G401 (cell line): ENCODE results near the gene TMEM100. TPM values are rescaled to one million over a fixed set of nuclear protein-coding genes. Genes with fewer than 3 reads are reported as not detected.
"Not testable (repeated sequence)": the region's sequence is repeated elsewhere in the genome, so short reads cannot be mapped to it uniquely, and the experiment has no call there.

Experiments
- DNase-seq: peaks from one replicate; pipeline ENCODE4 v3.0.0-alpha.2; 2015; ENCODE audit warnings: low spot score
- in situ Hi-C: cut with HindIII; loops from 2 replicates; pipeline ENCODE4 v1.10.0; 2016; ENCODE audit warnings: low sequenced_read_pairs, mixed read lengths
- total RNA-seq: library from RNA; depleted of rRNA; stranded (reverse); fragments of >200 nt; shearing (Covaris generic); gene quantifications from 2 replicates; pipeline ENCODE4 v1.2.3, GENCODE V29; 2014

Gene TMEM100
- total RNA-seq, 1 experiment from 2014 or later, result not detected

GRCh38 chr17:55694286-55694910 is 28.3 kb downstream of the TMEM100 start:
- DNase-seq, result no peak
- in situ Hi-C loops, result no loop called here

GRCh38 chr17:55693254-55694216 is 29.1 kb downstream of the TMEM100 start:
- DNase-seq, result no peak
- in situ Hi-C loops, result no loop called here

GRCh38 chr17:55692276-55692675 is 30.4 kb downstream of the TMEM100 start:
- in situ Hi-C loops, result no loop called here

GRCh38 chr17:55691666-55692065 is 31.0 kb downstream of the TMEM100 start:
- DNase-seq, result no peak
- in situ Hi-C loops, result no loop called here

More at GRCh38 chr17:55692276-55692675, 30.4 kb downstream of the TMEM100 start:
- DNase-seq, result no peak

- in situ Hi-C loops, result no loop called here
These were observed 32.6 kb downstream of the TMEM100 start for GRCh38 chr17:55690105-55690508.

GRCh38 chr17:55689672-55690071 is 33.0 kb downstream of the TMEM100 start:
- in situ Hi-C loops, result no loop called here

More at GRCh38 chr17:55690105-55690508, 32.6 kb downstream of the TMEM100 start:
- no peak for DNase-seq

GRCh38 chr17:55688057-55688456 is 34.6 kb downstream of the TMEM100 start:
- in situ Hi-C loops, result no loop called here
- DNase-seq, result no peak

More at GRCh38 chr17:55689672-55690071, 33.0 kb downstream of the TMEM100 start:
- DNase-seq, result no peak

- in situ Hi-C loops, result no loop called here
These were observed 35.6 kb downstream of the TMEM100 start for GRCh38 chr17:55687037-55687436.

GRCh38 chr17:55683550-55684315 is 38.9 kb downstream of the TMEM100 start:
- in situ Hi-C loops, result no loop called here
- DNase-seq, result no peak

More at GRCh38 chr17:55687037-55687436, 35.6 kb downstream of the TMEM100 start:
- no peak for DNase-seq

- in situ Hi-C loops, result no loop called here
- DNase-seq, result no peak
These were observed 41.3 kb downstream of the TMEM100 start for GRCh38 chr17:55681342-55681700.

GRCh38 chr17:55680686-55681341 is 41.9 kb downstream of the TMEM100 start:
- in situ Hi-C loops, result no loop called here
- DNase-seq, result no peak

- in situ Hi-C loops, result no loop called here
- DNase-seq, result no peak
These were observed 45.2 kb downstream of the TMEM100 start for GRCh38 chr17:55677446-55677845.

- in situ Hi-C loops, result no loop called here
- DNase-seq, result no peak
These were observed 46.4 kb downstream of the TMEM100 start for GRCh38 chr17:55676274-55676673.

- DNase-seq, result no peak
- in situ Hi-C loops, result no loop called here
These were observed 48.7 kb downstream of the TMEM100 start for GRCh38 chr17:55673743-55674506.

- in situ Hi-C loops, result no loop called here
- DNase-seq, result no peak
These were observed 49.8 kb downstream of the TMEM100 start for GRCh38 chr17:55672585-55673501.

- DNase-seq, in situ Hi-C loops: not testable (repeated sequence)
These were observed 50.7 kb downstream of the TMEM100 start for GRCh38 chr17:55672010-55672409.
